ENCODE measurements around the gene KRTAP10-9. TPM values are rescaled to one million over a fixed set of nuclear protein-coding genes. Genes with fewer than 3 reads are reported as not detected.

KRTAP10-9 gene
- total and polyA plus RNA-seq, 2 donors from 2014 or later = not detected

- Histone ChIP-seq H3K9ac (ENCODE audit: low read length in 3 of 3) (no peak overlapping the region), H3K4me1 (ENCODE audit: control insufficient read depth in 2 of 3, insufficient read depth in 2 of 3, low read depth in 1 of 3, low read length in 3 of 3) (no peaks in the 10 kb centered on the region), H3K27ac (ENCODE audit: low read depth in 2 of 2, low read length in 2 of 2) (no peak overlapping the region), H3K36me3 (ENCODE audit: control insufficient read depth in 2 of 3, insufficient read depth in 3 of 3, low read length in 3 of 3) (no peaks in the 10 kb centered on the region), H3K27me3 (ENCODE audit: control insufficient read depth, insufficient read depth, low read length) (no peaks in the 10 kb centered on the region), H3K9me3 (ENCODE audit: control insufficient read depth in 2 of 3, insufficient read depth in 1 of 3, low read length in 3 of 3) (no peaks in the 10 kb centered on the region), H3K4me3 (ENCODE audit: low read length in 3 of 3) (no peak overlapping the region)
- FAIRE-seq (no peak), DNase-seq (no peak)
- intact Hi-C loops (cut with DNase I) = no loop called here
- no peak for TF ChIP-seq CTCF (IDR thresholded peaks at IDR 0.05; ENCODE audit: borderline replicate concordance, extremely low read depth, insufficient read depth)
These were observed 23.5 kb downstream of the KRTAP10-9 start for GRCh38 chr21:44650265-44650972.

GRCh38 chr21:44650973-44651675, 24.2 kb downstream of the KRTAP10-9 start:
- Histone ChIP-seq H3K27ac (ENCODE audit: low read depth in 2 of 2, low read length in 2 of 2) (no peak overlapping the region), H3K9ac (ENCODE audit: low read length in 3 of 3) (no peak overlapping the region), H3K36me3 (ENCODE audit: control insufficient read depth in 2 of 3, insufficient read depth in 3 of 3, low read length in 3 of 3) (no peaks in the 10 kb centered on the region), H3K4me3 (ENCODE audit: low read length in 3 of 3) (no peak overlapping the region), H3K27me3 (ENCODE audit: control insufficient read depth, insufficient read depth, low read length) (no peaks in the 10 kb centered on the region), H3K4me1 (ENCODE audit: control insufficient read depth in 2 of 3, insufficient read depth in 2 of 3, low read depth in 1 of 3, low read length in 3 of 3) (no peaks in the 10 kb centered on the region), H3K9me3 (ENCODE audit: control insufficient read depth in 2 of 3, insufficient read depth in 1 of 3, low read length in 3 of 3) (peaks cover 0 to 3% (median 0%) of the 10 kb centered on the region in 3 donors)
- no peak for FAIRE-seq
- TF ChIP-seq CTCF (IDR thresholded peaks at IDR 0.05; ENCODE audit: borderline replicate concordance, extremely low read depth, insufficient read depth) = no peak
- no peak for DNase-seq
- intact Hi-C loops (cut with DNase I) = no loop called here

GRCh38 chr21:44653123-44653522, 26.2 kb downstream of the KRTAP10-9 start:
- Histone ChIP-seq H3K4me1 (ENCODE audit: control insufficient read depth in 2 of 3, insufficient read depth in 2 of 3, low read depth in 1 of 3, low read length in 3 of 3) (no peaks in the 10 kb centered on the region), H3K36me3 (ENCODE audit: control insufficient read depth in 2 of 3, insufficient read depth in 3 of 3, low read length in 3 of 3) (no peaks in the 10 kb centered on the region), H3K4me3 (ENCODE audit: low read length in 3 of 3) (no peak overlapping the region), H3K9me3 (ENCODE audit: control insufficient read depth in 2 of 3, insufficient read depth in 1 of 3, low read length in 3 of 3) (peaks cover 0 to 11% (median 4%) of the 10 kb centered on the region in 3 donors), H3K27me3 (ENCODE audit: control insufficient read depth, insufficient read depth, low read length) (no peaks in the 10 kb centered on the region), H3K27ac (ENCODE audit: low read depth in 2 of 2, low read length in 2 of 2) (no peak overlapping the region), H3K9ac (ENCODE audit: low read length in 3 of 3) (no peak overlapping the region)
- DNase-seq (no peak), FAIRE-seq (no peak)
- intact Hi-C loops (cut with DNase I) = no loop called here
- no peak for TF ChIP-seq CTCF (IDR thresholded peaks at IDR 0.05; ENCODE audit: borderline replicate concordance, extremely low read depth, insufficient read depth)
